ENCODE measurements around the gene TRAK2.
"Not testable (repeated sequence)": the region's sequence is repeated elsewhere in the genome, so short reads cannot be mapped to it uniquely, and the experiment has no call there.

TRAK2 gene

GRCh38 chr2:201414099-201415023 is 36.9 kb downstream of the TRAK2 start:
- DNase-seq: no peak

GRCh38 chr2:201413552-201413951 is 37.7 kb downstream of the TRAK2 start:
- no peak for DNase-seq

DNA sequence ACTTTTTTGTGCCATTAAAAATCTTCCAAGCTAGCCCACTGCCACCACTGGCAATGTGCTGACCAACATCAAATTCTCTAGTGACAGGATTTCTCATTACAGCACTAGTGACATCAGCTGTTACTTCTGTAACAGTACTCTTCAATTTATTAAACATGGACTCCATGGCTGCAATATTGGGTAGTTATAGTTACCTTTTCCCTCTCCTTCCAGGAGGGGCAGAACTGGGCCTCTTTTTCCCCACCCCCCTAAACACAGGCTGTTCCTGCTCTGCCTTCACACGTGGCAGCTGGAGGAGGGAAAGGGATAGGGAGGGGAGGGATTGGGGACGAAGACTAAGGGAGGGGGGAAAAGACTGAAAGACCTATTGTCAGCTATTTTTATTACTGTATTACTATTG is 38.1 kb downstream of the TRAK2 start:
- no peak for DNase-seq

GRCh38 chr2:201411421-201411820 is 39.8 kb downstream of the TRAK2 start:
- no peak for DNase-seq

DNA sequence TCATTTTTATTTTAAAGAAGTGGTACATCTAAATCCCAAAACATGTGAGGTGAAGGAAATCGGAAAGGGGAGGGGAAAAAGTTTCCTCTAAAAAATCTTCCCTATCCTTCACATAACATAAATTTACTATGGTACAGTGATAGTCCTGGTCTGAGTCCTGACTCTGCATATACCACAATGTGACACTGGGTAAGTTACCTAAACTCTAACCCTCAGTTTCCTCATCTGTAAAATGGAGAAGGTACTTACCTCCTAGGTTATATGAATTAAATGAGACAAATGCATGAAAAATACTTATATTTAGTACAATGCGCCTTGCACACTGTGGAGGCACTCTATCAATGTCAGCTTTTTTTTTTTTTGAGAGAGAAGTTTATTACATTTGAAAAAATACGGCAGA is 42.3 kb downstream of the TRAK2 start:
- no peak for DNase-seq

DNA sequence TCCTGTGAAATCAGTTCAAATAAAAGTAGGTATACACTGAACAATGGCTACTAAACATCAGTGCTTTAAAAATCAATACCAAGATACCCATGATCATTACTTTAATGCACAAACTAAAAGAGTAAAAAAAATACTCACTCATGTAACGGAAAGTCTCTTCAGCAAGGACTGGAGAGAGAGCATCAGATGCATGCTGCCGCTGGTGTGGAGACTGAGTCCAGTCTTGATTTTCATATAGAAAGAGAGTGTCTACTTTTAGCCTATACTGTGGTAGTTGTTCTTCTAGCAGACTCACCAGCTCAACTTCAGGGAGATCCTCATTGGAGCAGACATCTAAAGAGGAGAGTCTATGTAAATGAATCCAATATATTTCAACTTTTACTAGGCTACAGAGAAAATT is 44.0 kb downstream of the TRAK2 start:
- DNase-seq: no peak

DNA sequence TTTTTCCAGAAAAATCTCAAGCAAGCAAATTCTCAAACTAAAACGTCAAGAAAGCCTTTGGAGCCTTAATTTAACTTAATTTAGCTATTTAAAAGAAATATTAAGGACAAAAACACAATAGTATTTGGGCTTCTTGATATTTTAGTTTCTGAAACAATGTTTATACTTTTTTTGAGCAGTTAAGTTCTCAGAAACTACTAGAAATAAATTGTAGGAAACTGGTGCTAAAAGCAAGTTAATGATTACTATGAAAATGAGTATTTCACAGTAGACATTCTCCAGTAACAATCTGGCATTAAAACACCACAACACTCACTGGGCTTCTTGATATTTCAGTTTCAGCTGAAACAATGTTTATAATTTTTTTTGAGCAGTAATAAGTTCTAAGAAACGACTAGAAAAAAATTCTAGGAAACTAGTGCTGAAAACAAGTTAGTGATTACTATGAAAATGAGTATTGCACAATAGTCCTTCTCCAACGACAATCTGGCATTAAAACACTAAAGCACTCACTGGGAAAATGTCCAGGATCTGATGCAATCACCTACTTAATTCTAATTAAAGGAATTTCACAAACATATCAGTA is 45.1 kb downstream of the TRAK2 start:
- no peak for DNase-seq

DNA sequence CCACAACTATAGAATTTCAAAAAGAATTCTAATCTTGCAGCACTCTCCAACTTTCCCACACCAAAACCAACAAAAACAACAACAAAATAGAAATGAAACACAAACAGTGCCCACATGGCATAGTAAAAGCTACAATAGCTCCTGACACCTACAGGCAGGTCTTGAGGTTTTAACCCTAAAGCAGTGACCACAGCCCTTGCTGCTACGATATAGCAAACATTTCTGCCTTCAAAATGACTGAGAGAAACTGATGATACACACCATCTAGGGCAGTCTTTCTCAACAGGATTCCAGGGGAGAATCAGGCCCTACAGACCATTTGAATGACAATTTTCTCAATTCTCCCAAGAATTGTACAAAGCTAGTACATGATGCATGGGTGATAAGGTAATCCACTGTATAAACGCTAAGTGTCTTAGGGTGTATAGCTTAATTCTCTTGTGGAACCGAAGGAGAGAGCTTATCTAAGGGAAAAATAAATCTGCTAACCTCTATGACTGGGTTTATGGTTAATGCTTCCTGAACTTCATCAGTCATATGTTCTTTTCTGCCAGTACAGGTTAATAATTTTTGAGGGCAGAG is 46.5 kb downstream of the TRAK2 start:
- DNase-seq: no peak

DNA sequence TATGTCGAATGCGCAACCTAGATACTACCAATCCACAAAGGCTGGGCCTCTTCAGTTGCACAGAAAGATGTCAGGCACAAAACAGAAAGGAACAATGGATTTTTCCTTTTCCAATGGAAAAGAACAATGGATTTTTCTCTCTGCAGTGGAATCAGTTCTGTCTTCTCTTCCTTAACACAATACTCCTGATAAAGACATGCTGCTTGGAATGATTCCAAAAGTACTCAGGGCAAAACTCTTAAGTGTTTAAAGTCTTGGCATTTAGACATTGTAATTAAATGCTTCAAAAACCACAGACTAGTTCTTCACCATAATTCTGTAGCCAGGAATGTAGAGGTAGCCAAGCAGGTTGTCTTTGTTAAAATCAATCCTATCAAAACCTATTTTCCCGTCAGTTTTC is 47.4 kb downstream of the TRAK2 start:
- DNase-seq: no peak

GRCh38 chr2:201402651-201403562 is 48.4 kb downstream of the TRAK2 start:
- no peak for DNase-seq

DNA sequence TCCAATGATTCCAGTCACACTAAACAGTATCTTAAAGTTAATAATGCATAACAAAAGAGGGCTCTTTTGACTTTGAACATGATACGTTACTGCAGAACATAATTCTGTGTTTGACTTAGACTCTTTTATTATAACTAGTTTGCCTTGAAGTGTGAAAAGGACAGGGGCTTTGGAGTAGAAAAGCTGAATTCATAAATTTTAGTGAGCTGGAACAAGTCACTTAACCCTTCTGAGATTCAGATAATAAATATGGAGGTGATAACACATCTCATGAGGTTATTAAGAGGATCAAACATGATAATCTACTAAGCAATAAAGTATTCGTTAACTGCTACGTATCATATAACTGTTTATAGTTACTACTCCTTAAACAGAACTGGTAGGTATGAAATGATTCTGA is 49.4 kb downstream of the TRAK2 start:
- no peak for DNase-seq

DNA sequence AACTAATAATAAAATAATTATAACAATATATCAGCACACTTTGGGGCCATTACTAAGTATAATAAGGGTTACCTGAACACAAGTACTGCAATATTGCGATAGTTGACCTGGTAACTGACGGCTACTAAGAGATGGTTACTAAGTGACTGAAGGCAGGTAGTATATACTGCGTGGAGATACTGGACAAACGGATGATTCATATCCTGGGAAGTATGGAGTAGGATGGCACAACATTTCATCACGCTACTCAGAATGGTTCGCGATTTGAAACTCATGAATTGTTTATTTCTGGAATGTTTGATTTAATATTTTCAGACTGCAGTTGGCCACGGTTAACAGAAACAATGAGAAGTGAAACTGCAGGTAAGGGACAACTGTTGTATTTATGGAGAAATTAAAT is 54.7 kb downstream of the TRAK2 start:
- no peak for DNase-seq

DNA sequence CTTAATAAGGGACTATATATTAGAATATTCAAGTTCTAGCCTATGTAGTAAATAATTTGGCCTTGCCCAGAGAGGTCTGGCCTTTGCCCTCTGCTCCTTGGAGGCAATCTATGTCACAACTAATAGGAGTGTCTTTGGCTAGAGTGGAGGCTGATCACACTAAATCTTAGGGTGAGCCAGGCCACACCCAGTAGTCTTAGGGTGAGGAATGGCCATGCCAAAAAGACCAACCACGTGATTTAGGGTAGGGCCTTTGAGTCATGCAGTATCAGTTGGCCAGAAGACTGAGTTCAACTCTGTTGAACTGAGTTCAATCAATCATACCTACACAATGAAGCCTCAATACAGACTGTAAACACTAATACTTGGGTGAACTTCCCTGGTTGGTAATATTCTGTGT is 68.1 kb downstream of the TRAK2 start:
- DNase-seq: no peak

- DNase-seq: no peak
These were observed 72.5 kb downstream of the TRAK2 start for GRCh38 chr2:201378496-201379397.

DNA sequence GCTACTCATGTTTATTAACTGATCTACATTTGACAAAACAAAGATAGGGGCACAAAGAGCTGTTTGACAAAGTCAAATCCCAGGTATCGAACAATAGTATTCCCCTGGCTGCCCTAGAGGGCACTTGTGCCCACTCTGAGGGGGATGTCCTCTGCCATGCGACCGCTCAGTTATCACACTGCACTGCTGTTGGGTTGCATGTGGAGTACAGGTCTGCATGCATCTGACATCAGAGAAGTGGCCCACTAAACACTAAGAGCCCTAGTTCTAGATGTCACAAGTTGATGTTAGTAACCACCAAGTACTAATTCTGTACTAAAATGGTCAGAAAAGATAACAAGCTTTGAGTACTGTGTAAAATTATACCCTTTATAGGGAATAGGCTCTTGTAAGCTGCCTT is 74.0 kb downstream of the TRAK2 start:
- no peak for DNase-seq

- DNase-seq: no peak
These were observed 81.5 kb downstream of the TRAK2 start for GRCh38 chr2:201369775-201370174.

DNA sequence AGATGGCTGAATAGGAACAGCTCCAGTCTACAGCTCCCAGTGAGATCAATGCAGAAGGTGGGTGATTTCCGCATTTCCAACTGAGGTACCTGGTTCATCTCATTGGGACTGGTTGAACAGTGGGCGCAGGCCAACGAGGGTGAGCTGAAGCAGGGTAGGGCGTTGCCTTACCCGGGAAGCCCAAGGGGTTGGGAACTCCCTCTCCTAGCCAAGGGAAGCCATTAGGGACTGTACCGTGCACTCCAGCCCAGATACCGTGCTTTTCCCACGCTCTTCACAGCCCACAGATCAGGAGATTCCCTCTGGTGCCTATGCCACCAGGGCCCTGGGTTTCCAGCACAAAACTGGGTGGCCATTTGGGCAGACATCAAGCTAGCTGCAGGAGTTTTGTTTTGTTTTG is 81.9 kb downstream of the TRAK2 start:
- not testable (repeated sequence) for DNase-seq

DNA sequence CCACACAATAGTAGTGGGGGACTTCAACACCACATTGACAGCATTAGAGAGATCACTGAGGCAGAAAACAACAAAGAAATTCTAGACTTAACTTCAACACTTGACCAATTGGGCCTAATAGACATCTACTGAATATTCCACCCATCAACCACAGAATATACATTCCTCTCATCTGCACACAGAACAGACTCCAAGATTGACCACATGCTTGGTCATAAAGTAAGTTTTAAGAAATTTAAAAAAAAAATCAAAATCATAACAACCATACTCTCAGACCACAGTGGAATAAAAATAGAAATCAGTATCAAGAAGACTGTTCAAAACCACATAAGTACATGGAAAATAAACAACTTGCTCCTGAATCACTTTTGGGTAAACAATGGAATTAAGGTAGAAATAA is 85.1 kb downstream of the TRAK2 start:
- DNase-seq: no peak

DNA sequence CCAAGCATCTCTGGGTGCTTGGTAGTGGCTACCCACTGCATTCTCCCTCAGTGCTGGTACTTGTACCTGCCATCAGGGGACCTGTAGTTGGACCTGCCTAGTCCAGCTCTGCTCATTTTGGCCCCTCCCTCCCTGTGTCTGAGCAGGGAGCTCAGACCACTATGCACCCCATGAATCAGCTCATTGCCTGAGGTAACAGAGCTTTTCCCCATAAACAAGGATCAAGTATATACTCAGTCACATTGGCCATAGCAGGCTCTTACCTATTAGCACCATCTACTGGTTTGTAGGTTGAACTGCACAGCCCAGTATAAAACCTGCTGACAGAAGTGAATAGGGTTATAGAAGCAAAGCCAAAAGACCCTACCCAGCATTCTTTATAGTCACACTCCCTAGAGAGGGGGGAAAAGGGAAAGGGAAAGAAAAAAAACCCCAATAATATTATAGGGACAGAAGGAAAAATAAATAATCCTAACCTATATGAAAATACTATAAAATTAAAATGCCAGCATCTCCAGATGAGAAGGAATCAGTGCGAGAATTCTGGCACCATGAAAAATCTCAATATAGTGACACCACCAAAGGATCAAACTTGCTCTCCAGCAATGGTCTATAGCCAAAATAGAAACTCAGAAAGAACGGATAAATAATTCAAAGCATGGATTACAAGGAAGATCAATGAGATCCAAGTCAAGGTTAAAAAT is 87.2 kb downstream of the TRAK2 start:
- no peak for DNase-seq

DNA sequence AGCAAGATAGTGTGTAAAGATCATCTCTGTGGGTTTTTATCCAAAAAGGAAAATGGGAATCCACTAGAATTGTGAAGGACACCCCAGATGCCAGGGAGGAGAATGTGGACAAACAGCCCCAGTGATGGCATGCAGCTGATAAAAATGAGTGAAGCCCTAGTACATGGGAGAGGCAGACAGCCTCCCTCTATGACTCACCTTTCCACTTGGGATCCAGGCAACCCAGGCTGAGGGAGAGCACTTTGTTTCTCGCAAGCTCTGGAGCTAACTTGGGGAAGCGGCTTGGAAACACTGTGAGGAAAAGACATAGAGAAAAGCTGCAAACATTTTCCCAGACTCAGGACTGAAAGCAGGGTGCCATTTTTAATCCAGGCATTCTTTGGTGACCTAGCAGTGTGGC is 88.9 kb downstream of the TRAK2 start:
- DNase-seq: no peak

- DNase-seq: no peak
These were observed 90.1 kb downstream of the TRAK2 start for GRCh38 chr2:201361078-201361733.
